ENCODE measurements around the gene TIMM10B.
"Not testable (repeated sequence)": the region's sequence is repeated elsewhere in the genome, so short reads cannot be mapped to it uniquely, and the experiment has no call there.

Gene TIMM10B

GRCh38 chr11:6488821-6489220 is 7.5 kb downstream of the TIMM10B start:
- no peak overlapping the region for H3K9ac ChIP-seq (ENCODE audit: low read length)
- H3K4me1 ChIP-seq (ENCODE audit: control insufficient read depth, low read depth, low read length): no peaks in the 10 kb centered on the region
- H3K4me3 ChIP-seq (ENCODE audit: low read length): no peak overlapping the region
- no peaks in the 10 kb centered on the region for H3K27me3 ChIP-seq (ENCODE audit: control insufficient read depth, insufficient read depth, low read length)
- H3K27ac ChIP-seq (ENCODE audit: low read length): no peak overlapping the region
- H3K36me3 ChIP-seq (ENCODE audit: control insufficient read depth, low read depth, low read length): peaks cover 37% of the 10 kb centered on the region
- no peaks in the 10 kb centered on the region for H3K9me3 ChIP-seq (ENCODE audit: control insufficient read depth, low read depth, low read length)

- no peaks in the 10 kb centered on the region for H3K27me3 ChIP-seq (ENCODE audit: control insufficient read depth, insufficient read depth, low read length)
- no peak overlapping the region for H3K9ac ChIP-seq (ENCODE audit: low read length)
- H3K4me1 ChIP-seq (ENCODE audit: control insufficient read depth, low read depth, low read length): no peaks in the 10 kb centered on the region
- H3K4me3 ChIP-seq (ENCODE audit: low read length): no peak overlapping the region
- no peaks in the 10 kb centered on the region for H3K9me3 ChIP-seq (ENCODE audit: control insufficient read depth, low read depth, low read length)
- H3K27ac ChIP-seq (ENCODE audit: low read length): no peak overlapping the region
- peaks cover 35% of the 10 kb centered on the region for H3K36me3 ChIP-seq (ENCODE audit: control insufficient read depth, low read depth, low read length)
Measured at GRCh38 chr11:6489306-6489705, 8.0 kb downstream of the TIMM10B start.

GRCh38 chr11:6497069-6497839 is 16.0 kb downstream of the TIMM10B start, which contains the start of gene DNHD1:
Gene DNHD1 (plus strand): TSS chr11:6497280. CDS start chr11:6498216, 936 bp downstream.
- H3K36me3 ChIP-seq (ENCODE audit: control insufficient read depth, low read depth, low read length): no peaks in the 10 kb centered on the region

GRCh38 chr11:6498121-6498520 is 16.8 kb downstream of the TIMM10B start:
- Histone ChIP-seq H3K27ac (ENCODE audit: low read length) (no peak overlapping the region), H3K36me3 (ENCODE audit: control insufficient read depth, low read depth, low read length) (no peaks in the 10 kb centered on the region)

More at GRCh38 chr11:6497069-6497839, 16.0 kb downstream of the TIMM10B start, which contains the start of gene DNHD1:
- Histone ChIP-seq H3K9ac (ENCODE audit: low read length) (no peak within 1 kb of the TSS), H3K4me1 (ENCODE audit: control insufficient read depth, low read depth, low read length) (peaks cover 9% of the 10 kb centered on the region), H3K27me3 (ENCODE audit: control insufficient read depth, insufficient read depth, low read length) (no peaks in the 10 kb centered on the region), H3K4me3 (ENCODE audit: low read length) (peak within 1 kb of the TSS; percentile 53), H3K9me3 (ENCODE audit: control insufficient read depth, low read depth, low read length) (no peaks in the 10 kb centered on the region), H3K27ac (ENCODE audit: low read length) (no peak within 1 kb of the TSS)

GRCh38 chr11:6498544-6498943 is 17.2 kb downstream of the TIMM10B start:
- Histone ChIP-seq H3K27me3 (ENCODE audit: control insufficient read depth, insufficient read depth, low read length) (no peaks in the 10 kb centered on the region), H3K9me3 (ENCODE audit: control insufficient read depth, low read depth, low read length) (no peaks in the 10 kb centered on the region), H3K36me3 (ENCODE audit: control insufficient read depth, low read depth, low read length) (no peaks in the 10 kb centered on the region), H3K27ac (ENCODE audit: low read length) (no peak overlapping the region), H3K4me1 (ENCODE audit: control insufficient read depth, low read depth, low read length) (peaks cover 9% of the 10 kb centered on the region), H3K4me3 (ENCODE audit: low read length) (no peak overlapping the region), H3K9ac (ENCODE audit: low read length) (no peak overlapping the region)

More at GRCh38 chr11:6498121-6498520, 16.8 kb downstream of the TIMM10B start:
- Histone ChIP-seq H3K9ac (ENCODE audit: low read length) (no peak overlapping the region), H3K9me3 (ENCODE audit: control insufficient read depth, low read depth, low read length) (no peaks in the 10 kb centered on the region), H3K4me1 (ENCODE audit: control insufficient read depth, low read depth, low read length) (peaks cover 9% of the 10 kb centered on the region), H3K27me3 (ENCODE audit: control insufficient read depth, insufficient read depth, low read length) (no peaks in the 10 kb centered on the region), H3K4me3 (ENCODE audit: low read length) (no peak overlapping the region)

- Histone ChIP-seq H3K4me3 (ENCODE audit: low read length) (no peak overlapping the region), H3K9me3 (ENCODE audit: control insufficient read depth, low read depth, low read length) (no peaks in the 10 kb centered on the region), H3K27me3 (ENCODE audit: control insufficient read depth, insufficient read depth, low read length) (no peaks in the 10 kb centered on the region), H3K36me3 (ENCODE audit: control insufficient read depth, low read depth, low read length) (no peaks in the 10 kb centered on the region), H3K4me1 (ENCODE audit: control insufficient read depth, low read depth, low read length) (peaks cover 3% of the 10 kb centered on the region), H3K9ac (ENCODE audit: low read length) (no peak overlapping the region), H3K27ac (ENCODE audit: low read length) (no peak overlapping the region)
Measured at GRCh38 chr11:6502382-6502781, 21.1 kb downstream of the TIMM10B start.

GRCh38 chr11:6504166-6504565 is 22.9 kb downstream of the TIMM10B start:
- Histone ChIP-seq H3K4me1 (ENCODE audit: control insufficient read depth, low read depth, low read length) (no peaks in the 10 kb centered on the region), H3K27me3 (ENCODE audit: control insufficient read depth, insufficient read depth, low read length) (no peaks in the 10 kb centered on the region), H3K4me3 (ENCODE audit: low read length) (no peak overlapping the region), H3K9me3 (ENCODE audit: control insufficient read depth, low read depth, low read length) (no peaks in the 10 kb centered on the region), H3K9ac (ENCODE audit: low read length) (no peak overlapping the region), H3K36me3 (ENCODE audit: control insufficient read depth, low read depth, low read length) (no peaks in the 10 kb centered on the region), H3K27ac (ENCODE audit: low read length) (no peak overlapping the region)

GRCh38 chr11:6505577-6506240 is 24.4 kb downstream of the TIMM10B start:
- no peaks in the 10 kb centered on the region for H3K9me3 ChIP-seq (ENCODE audit: control insufficient read depth, low read depth, low read length)
- no peaks in the 10 kb centered on the region for H3K4me1 ChIP-seq (ENCODE audit: control insufficient read depth, low read depth, low read length)
- H3K27ac ChIP-seq (ENCODE audit: low read length): no peak overlapping the region
- no peaks in the 10 kb centered on the region for H3K27me3 ChIP-seq (ENCODE audit: control insufficient read depth, insufficient read depth, low read length)
- no peak overlapping the region for H3K4me3 ChIP-seq (ENCODE audit: low read length)
- no peaks in the 10 kb centered on the region for H3K36me3 ChIP-seq (ENCODE audit: control insufficient read depth, low read depth, low read length)
- H3K9ac ChIP-seq (ENCODE audit: low read length): no peak overlapping the region

GRCh38 chr11:6516865-6517264 is 35.6 kb downstream of the TIMM10B start:
- H3K27ac ChIP-seq (ENCODE audit: low read length): no peak overlapping the region
- H3K9ac ChIP-seq (ENCODE audit: low read length): no peak overlapping the region
- peaks cover 6% of the 10 kb centered on the region for H3K36me3 ChIP-seq (ENCODE audit: control insufficient read depth, low read depth, low read length)

GRCh38 chr11:6520265-6520664 is 39.0 kb downstream of the TIMM10B start:
- no peak overlapping the region for H3K4me3 ChIP-seq (ENCODE audit: low read length)
- H3K4me1 ChIP-seq (ENCODE audit: control insufficient read depth, low read depth, low read length): no peaks in the 10 kb centered on the region
- no peak overlapping the region for H3K9ac ChIP-seq (ENCODE audit: low read length)
- no peak overlapping the region for H3K27ac ChIP-seq (ENCODE audit: low read length)
- H3K36me3 ChIP-seq (ENCODE audit: control insufficient read depth, low read depth, low read length): peaks cover 6% of the 10 kb centered on the region
- no peaks in the 10 kb centered on the region for H3K27me3 ChIP-seq (ENCODE audit: control insufficient read depth, insufficient read depth, low read length)
- no peaks in the 10 kb centered on the region for H3K9me3 ChIP-seq (ENCODE audit: control insufficient read depth, low read depth, low read length)

More at GRCh38 chr11:6516865-6517264, 35.6 kb downstream of the TIMM10B start:
- Histone ChIP-seq H3K9me3 (ENCODE audit: control insufficient read depth, low read depth, low read length) (no peaks in the 10 kb centered on the region), H3K4me1 (ENCODE audit: control insufficient read depth, low read depth, low read length) (no peaks in the 10 kb centered on the region), H3K4me3 (ENCODE audit: low read length) (no peak overlapping the region), H3K27me3 (ENCODE audit: control insufficient read depth, insufficient read depth, low read length) (no peaks in the 10 kb centered on the region)

GRCh38 chr11:6521946-6522345 is 40.6 kb downstream of the TIMM10B start:
- H3K4me3 ChIP-seq (ENCODE audit: low read length); H3K4me1 ChIP-seq (ENCODE audit: control insufficient read depth, low read depth, low read length); H3K36me3 ChIP-seq (ENCODE audit: control insufficient read depth, low read depth, low read length); H3K27ac ChIP-seq (ENCODE audit: low read length); H3K27me3 ChIP-seq (ENCODE audit: control insufficient read depth, insufficient read depth, low read length); H3K9ac ChIP-seq (ENCODE audit: low read length); H3K9me3 ChIP-seq (ENCODE audit: control insufficient read depth, low read depth, low read length): not testable (repeated sequence)

All from iPS-18a (cell line).